Retinal pigment epithelial cell (primary cell): ENCODE results near the gene GRM8.
A peak's percentile ranks its signal among the peaks of the same experiment; 100 is the strongest.

ENCODE experiments used
- DNase-seq: peaks from one replicate; pipeline ENCODE4 v3.0.0-alpha.2; 2010; ENCODE audit warnings: low read depth
- H3K4me3 ChIP-seq: 2 replicates; pipeline ENCODE4 v1.5.1; 2011; ENCODE audit warnings: mild to moderate bottlenecking, low read length, control low read depth, moderate library complexity
- CTCF ChIP-seq: conservative IDR thresholded peaks from 2 replicates; pipeline ENCODE4 v1.5.1; 2011; ENCODE audit warnings: low read depth, low read length, control low read depth, inconsistent platforms

The GRM8 gene

DNA sequence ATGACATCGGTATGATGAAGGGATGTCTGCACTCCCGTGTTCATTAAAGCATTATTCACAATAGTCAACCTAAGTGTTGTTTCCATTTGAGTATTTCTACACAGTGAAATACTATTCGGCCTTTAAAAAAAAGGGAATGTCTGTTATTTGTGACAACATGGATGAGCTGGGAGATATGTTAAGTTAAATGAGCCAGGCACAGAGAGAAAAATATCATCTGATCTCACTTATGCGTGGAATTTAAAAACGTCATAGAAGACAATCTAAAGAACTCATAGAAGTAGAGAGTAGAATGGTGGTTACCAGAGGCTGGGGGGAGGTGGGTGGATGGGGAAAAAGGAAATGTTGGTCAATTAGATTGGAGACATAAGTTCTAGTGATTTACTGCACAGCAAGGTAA lies 753.3 kb downstream of the GRM8 start:
- no peak overlapping the region for H3K4me3 ChIP-seq
- no peak for DNase-seq
- TF ChIP-seq CTCF = no peak

DNA sequence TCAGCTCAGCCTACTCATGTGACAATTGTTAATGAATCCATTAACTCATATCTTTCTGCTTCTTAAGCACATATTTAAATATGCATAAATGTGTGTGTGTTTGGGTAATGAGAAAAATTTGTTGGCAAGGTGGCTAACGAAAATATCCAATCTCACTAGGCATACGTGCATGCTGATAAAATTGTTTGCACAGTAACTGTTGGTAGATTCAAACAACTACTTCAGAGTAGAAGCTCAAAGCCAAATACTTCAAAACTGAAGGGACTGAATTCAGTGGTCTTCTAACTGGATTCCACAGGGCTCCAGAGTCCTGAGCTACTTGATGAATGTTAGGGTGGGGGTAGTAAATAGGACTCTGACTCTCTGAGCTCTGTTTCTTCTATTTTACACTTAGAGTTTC lies 757.0 kb downstream of the GRM8 start:
- DNase-seq = no peak
- TF ChIP-seq CTCF = no peak
- no peak overlapping the region for H3K4me3 ChIP-seq

GRCh38 chr7:126495001-126495400 lies 757.7 kb downstream of the GRM8 start:
- peak; percentile 19 for DNase-seq
- H3K4me3 ChIP-seq = no peak overlapping the region
- TF ChIP-seq CTCF = no peak

GRCh38 chr7:126493801-126494200 lies 758.9 kb downstream of the GRM8 start:
- TF ChIP-seq CTCF = no peak
- DNase-seq = no peak
- H3K4me3 ChIP-seq = no peak overlapping the region

DNA sequence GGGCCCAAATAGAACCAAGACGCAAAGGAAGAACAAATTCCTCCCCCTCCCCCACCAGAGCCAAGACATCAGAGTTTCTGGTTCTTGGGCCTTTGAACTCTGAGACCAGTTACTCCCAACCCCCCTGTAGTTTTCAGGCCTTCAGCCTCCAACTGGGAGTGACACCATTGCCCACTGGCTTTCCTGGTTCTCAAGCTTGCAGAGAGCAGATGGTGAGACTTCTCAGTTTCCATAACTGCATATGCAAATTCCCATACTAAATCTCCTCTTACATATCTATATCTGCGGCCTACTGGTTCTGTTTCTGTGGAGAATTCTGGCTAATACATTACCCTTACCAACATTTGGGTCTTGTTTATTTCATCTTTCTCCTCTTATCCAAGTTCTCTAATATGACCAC lies 762.9 kb downstream of the GRM8 start:
- no peak overlapping the region for H3K4me3 ChIP-seq
- TF ChIP-seq CTCF = no peak

DNA sequence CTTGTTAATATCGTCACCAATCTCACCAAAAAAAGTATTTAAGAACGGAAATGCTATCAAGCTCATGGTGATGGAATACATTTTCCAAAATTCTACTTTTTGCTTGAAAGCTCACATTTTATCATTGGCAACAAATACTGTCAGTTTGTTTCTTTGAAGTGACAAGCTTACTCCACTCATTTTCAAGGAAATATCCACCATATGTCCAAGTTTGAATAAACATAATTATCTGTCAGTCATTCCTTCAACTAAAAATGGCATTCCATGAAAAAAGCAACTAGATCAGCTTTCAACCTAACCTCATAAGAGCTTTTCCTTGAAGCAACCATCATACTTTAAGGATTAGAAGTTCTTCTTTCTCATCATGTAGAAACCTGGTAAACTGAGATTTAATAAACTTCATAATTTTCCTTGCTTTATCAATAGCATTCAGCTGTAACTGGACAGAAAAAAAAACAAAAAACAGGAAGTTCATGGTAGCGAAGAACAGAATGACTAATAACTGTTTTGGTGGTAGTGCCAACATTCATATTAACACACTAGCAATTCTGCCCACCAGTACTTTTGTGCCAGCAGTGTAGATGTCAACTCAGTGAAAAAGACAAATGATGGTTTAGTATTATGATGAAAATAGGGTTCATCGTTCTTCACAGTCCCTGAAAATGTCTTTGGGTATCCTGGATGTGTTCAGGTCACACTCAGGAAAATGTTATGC lies 764.9 kb downstream of the GRM8 start:
- no peak for DNase-seq
- TF ChIP-seq CTCF = no peak
- no peak overlapping the region for H3K4me3 ChIP-seq

More for the DNA sequence above, 762.9 kb downstream of the GRM8 start:
- no peak for DNase-seq

DNA sequence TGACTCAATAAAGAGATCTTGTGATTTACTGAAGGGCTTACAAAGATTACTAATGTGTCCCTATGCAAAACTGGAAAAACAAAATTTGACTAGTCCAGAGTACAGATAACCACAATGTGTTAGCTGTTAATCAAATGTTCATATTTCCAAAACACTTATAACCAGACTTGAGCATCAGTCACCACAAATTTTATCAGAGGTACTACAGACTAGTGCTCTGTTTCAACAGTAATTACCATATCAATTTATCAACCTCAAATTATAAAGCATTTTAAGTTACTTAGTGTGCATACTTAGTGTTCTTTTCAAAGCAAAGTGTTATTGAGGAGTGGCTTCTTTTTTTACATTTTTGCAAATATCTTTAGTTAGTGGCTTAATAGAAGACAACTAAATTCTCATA lies 765.9 kb downstream of the GRM8 start:
- DNase-seq = no peak
- no peak overlapping the region for H3K4me3 ChIP-seq
- no peak for TF ChIP-seq CTCF
